Jurkat, Clone E6-1 (cell line): ENCODE results near the gene SNAP47. TPM values are rescaled to one million over a fixed set of nuclear protein-coding genes. Genes with fewer than 3 reads are reported as not detected.
"Not testable (repeated sequence)": the region's sequence is repeated elsewhere in the genome, so short reads cannot be mapped to it uniquely, and the experiment has no call there.

Experiments used
- DNase-seq: peaks from one replicate; pipeline ENCODE4 v3.0.0-alpha.2; 2011; ENCODE audit warnings: low read depth, low spot score
- H3K4me3 ChIP-seq: 2 replicates; pipeline ENCODE4 v1.5.1; 2011; ENCODE audit warnings: mild to moderate bottlenecking, low read length, control low read depth, moderate library complexity
- polyA plus RNA-seq: library from polyadenylated mRNA; unstranded; fragments of >200 nt; gene quantifications from one replicate; pipeline ENCODE4 v1.2.1, GENCODE V29; 2012; ENCODE audit warnings: missing spikeins; ENCODE audit not compliant: insufficient read length, insufficient read depth

The SNAP47 gene
- polyA plus RNA-seq: 32.1 TPM

GRCh38 chr1:227734856-227735538, at the start of gene SNAP47, which contains the start of gene JMJD4:
Gene SNAP47, plus strand, starts transcription at chr1:227735435. Its CDS starts 12,302 bp downstream, at chr1:227747737.
Gene JMJD4, minus strand, starts transcription at chr1:227735302. Its CDS starts 29 bp downstream, at chr1:227735273.
- peak; percentile 86 for DNase-seq
- peak within 1 kb of the TSS; percentile 77 for H3K4me3 ChIP-seq

- no peak overlapping the region for H3K4me3 ChIP-seq
- no peak for DNase-seq
Measured at GRCh38 chr1:227685807-227686206, 49.4 kb upstream of the SNAP47 start.

- no peak overlapping the region for H3K4me3 ChIP-seq
- DNase-seq: no peak
Measured at GRCh38 chr1:227697321-227697864, 37.8 kb upstream of the SNAP47 start.

GRCh38 chr1:227701631-227702030, 33.6 kb upstream of the SNAP47 start:
- not testable (repeated sequence) for H3K4me3 ChIP-seq, DNase-seq

- no peak overlapping the region for H3K4me3 ChIP-seq
- no peak for DNase-seq
Measured at GRCh38 chr1:227707846-227708245, 27.4 kb upstream of the SNAP47 start.

- no peak for DNase-seq
- no peak overlapping the region for H3K4me3 ChIP-seq
Measured at GRCh38 chr1:227709451-227709850, 25.8 kb upstream of the SNAP47 start.

GRCh38 chr1:227710474-227710873, 24.8 kb upstream of the SNAP47 start:
- DNase-seq, H3K4me3 ChIP-seq: not testable (repeated sequence)

GRCh38 chr1:227712648-227713047, 22.6 kb upstream of the SNAP47 start:
- no peak for DNase-seq
- H3K4me3 ChIP-seq: no peak overlapping the region

- H3K4me3 ChIP-seq: no peak overlapping the region
- no peak for DNase-seq
Measured at GRCh38 chr1:227718932-227719331, 16.3 kb upstream of the SNAP47 start.

GRCh38 chr1:227723474-227723873, 11.8 kb upstream of the SNAP47 start:
- no peak overlapping the region for H3K4me3 ChIP-seq
- DNase-seq: no peak

GRCh38 chr1:227725046-227725445, 10.2 kb upstream of the SNAP47 start:
- no peak for DNase-seq
- H3K4me3 ChIP-seq: no peak overlapping the region

- no peak for DNase-seq
- H3K4me3 ChIP-seq: no peak overlapping the region
Measured at GRCh38 chr1:227726318-227726717, 8.9 kb upstream of the SNAP47 start.

GRCh38 chr1:227726924-227727599, 8.2 kb upstream of the SNAP47 start:
- no peak for DNase-seq
- H3K4me3 ChIP-seq: no peak overlapping the region

GRCh38 chr1:227728059-227728891, 7.0 kb upstream of the SNAP47 start:
- peak overlapping the region; percentile 44 for H3K4me3 ChIP-seq
- DNase-seq: peak; percentile 36

GRCh38 chr1:227728892-227729143, 6.4 kb upstream of the SNAP47 start:
- H3K4me3 ChIP-seq: no peak overlapping the region; the same call in 1 of the 2 replicates
- no peak for DNase-seq

GRCh38 chr1:227729144-227729880, 5.9 kb upstream of the SNAP47 start:
- no peak overlapping the region for H3K4me3 ChIP-seq
- no peak for DNase-seq

- no peak overlapping the region for H3K4me3 ChIP-seq
- DNase-seq: peak; percentile 39
Measured at GRCh38 chr1:227729881-227730629, 5.2 kb upstream of the SNAP47 start.

GRCh38 chr1:227730630-227731151, 4.5 kb upstream of the SNAP47 start:
- no peak overlapping the region for H3K4me3 ChIP-seq
- no peak for DNase-seq
